BE2C (cell line): Measurements from ENCODE around the gene NAIP. TPM values are rescaled to one million over a fixed set of nuclear protein-coding genes. Genes with fewer than 3 reads are reported as not detected.
"Not testable (repeated sequence)": the region's sequence is repeated elsewhere in the genome, so short reads cannot be mapped to it uniquely, and the experiment has no call there.

Experiments
- DNase-seq: peaks from one replicate; pipeline ENCODE4 v3.0.0-alpha.2; 2020
- H3K27me3 ChIP-seq: fragments of 250-450 bp; sonication (Bioruptor Pico); 2 replicates; pipeline ENCODE4 v1.5.1; 2020; ENCODE audit warnings: mild to moderate bottlenecking
- H3K36me3 ChIP-seq: fragments of 250-450 bp; sonication (Bioruptor Pico); 2 replicates; pipeline ENCODE4 v1.5.1; 2020; ENCODE audit warnings: mild to moderate bottlenecking
- H3K4me1 ChIP-seq: fragments of 250-450 bp; sonication (Bioruptor Pico); 2 replicates; pipeline ENCODE4 v1.5.1; 2020
- H3K4me3 ChIP-seq: 2 replicates; pipeline ENCODE4 v1.5.1; 2011; ENCODE audit warnings: low read depth, low read length
- H3K9me3 ChIP-seq: fragments of 250-450 bp; sonication (Bioruptor Pico); 2 replicates; pipeline ENCODE4 v1.5.1; 2020
- polyA plus RNA-seq: library from polyadenylated mRNA; unstranded; fragments of >200 nt; gene quantifications from one replicate; pipeline ENCODE4 v1.2.1, GENCODE V29; 2012; ENCODE audit warnings: low read depth, missing spikeins; ENCODE audit not compliant: insufficient read length, insufficient read depth
- TF ChIP-seq, protein P1 (sequence below): IDR thresholded peaks from 2 replicates; pipeline ENCODE4 v1.5.1; 2012; ENCODE audit warnings: mild to moderate bottlenecking, low read depth, low read length

Gene NAIP, protein sequence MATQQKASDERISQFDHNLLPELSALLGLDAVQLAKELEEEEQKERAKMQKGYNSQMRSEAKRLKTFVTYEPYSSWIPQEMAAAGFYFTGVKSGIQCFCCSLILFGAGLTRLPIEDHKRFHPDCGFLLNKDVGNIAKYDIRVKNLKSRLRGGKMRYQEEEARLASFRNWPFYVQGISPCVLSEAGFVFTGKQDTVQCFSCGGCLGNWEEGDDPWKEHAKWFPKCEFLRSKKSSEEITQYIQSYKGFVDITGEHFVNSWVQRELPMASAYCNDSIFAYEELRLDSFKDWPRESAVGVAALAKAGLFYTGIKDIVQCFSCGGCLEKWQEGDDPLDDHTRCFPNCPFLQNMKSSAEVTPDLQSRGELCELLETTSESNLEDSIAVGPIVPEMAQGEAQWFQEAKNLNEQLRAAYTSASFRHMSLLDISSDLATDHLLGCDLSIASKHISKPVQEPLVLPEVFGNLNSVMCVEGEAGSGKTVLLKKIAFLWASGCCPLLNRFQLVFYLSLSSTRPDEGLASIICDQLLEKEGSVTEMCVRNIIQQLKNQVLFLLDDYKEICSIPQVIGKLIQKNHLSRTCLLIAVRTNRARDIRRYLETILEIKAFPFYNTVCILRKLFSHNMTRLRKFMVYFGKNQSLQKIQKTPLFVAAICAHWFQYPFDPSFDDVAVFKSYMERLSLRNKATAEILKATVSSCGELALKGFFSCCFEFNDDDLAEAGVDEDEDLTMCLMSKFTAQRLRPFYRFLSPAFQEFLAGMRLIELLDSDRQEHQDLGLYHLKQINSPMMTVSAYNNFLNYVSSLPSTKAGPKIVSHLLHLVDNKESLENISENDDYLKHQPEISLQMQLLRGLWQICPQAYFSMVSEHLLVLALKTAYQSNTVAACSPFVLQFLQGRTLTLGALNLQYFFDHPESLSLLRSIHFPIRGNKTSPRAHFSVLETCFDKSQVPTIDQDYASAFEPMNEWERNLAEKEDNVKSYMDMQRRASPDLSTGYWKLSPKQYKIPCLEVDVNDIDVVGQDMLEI (N-terminal part only)
- 10.4 TPM for polyA plus RNA-seq

DNA sequence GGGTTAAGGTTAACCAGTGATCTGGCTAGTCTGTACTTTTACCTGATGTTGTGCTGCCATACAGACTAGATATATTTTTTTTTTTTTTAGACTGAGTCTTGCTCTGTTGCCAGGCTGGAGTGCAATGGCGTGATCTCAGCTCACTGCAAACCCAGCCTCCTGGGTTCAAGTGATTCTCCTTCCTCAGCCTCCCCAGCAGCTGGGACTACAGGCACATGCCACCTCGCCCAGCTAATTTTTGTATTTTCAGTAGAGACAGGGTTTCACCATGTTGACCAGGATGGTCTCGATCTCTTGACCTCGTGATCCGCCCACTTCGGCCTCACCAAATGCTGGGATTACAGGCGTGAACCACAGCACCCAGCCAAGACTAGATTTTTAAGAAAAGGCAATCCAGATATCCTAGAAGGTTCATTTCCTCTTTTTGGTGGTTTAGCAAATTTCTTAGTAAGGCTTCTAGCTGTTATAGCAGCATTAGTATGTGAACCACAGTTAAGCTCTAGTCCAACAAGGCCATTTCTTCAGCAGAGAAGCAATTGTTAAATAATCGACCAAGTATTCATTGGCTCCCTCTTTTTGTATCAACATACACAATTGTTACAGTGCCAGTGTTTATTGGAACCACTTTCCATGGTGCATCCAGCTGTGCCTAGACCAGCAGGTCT is at the start of gene NAIP:
TSS of gene NAIP (minus strand) at position 51 of the 665 bp plus-strand sequence. CDS start 12,424 bp downstream, outside the sequence.
- not testable (repeated sequence) for H3K36me3 ChIP-seq, H3K4me1 ChIP-seq, H3K27me3 ChIP-seq, H3K4me3 ChIP-seq, H3K9me3 ChIP-seq, DNase-seq

DNA sequence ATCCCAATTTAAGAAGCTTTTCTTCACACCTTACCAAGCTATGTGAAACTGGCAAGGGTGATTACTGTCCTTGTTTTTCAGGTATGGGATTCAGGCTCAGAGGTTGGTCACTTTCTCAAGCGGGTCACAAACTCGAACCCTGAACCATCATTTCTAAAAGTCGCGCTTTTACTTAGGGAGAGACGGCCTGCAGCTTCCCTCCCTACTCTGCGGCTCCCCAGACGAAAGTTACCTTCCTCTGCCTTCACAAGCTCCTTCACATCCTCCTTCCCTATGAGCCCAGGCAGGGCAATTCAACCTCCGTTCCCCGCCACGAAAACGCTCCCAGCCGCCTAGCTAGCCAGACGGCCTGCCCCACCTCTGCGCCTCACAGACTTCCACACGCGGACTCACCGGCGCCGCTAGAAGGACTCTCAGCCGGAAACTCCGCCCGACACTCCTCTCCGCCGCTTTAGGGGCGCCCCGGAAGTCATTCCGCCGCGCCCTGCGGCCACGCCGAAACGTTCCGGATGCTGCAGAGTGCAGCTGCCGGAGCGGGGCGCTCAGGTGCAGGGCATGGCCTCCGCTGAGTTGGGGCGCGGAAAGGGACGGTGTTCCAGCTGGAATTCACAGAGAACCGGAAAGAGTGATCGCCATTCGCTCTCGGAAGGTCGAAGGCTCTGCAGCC is 42.3 kb upstream of the NAIP start, which contains the start of gene GTF2H2:
TSS of gene GTF2H2 (minus strand) at position 415 of the 667 bp plus-strand sequence. CDS start 4,913 bp downstream, outside the sequence.
- DNase-seq, H3K4me3 ChIP-seq, H3K4me1 ChIP-seq, H3K9me3 ChIP-seq, H3K36me3 ChIP-seq, H3K27me3 ChIP-seq: not testable (repeated sequence)

DNA sequence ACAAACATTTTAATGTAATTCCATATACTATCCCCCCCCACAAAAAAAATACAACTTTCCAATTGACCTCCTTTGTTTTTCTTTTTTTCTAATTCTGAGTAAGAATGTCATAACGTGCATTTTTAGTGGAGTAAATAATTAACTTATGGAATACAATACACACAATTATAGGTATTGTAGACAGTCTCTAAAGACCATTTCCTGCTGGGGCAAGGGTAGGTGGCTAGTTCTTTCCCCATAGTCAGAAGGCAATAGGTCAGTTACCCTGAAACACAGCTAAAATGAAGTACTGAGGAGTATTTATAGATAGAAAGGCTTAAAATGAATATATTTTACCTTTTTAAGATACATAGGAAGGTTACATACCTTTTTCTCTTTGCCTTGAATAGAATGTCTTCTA is 36.2 kb upstream of the NAIP start:
- H3K4me1 ChIP-seq, H3K4me3 ChIP-seq, H3K9me3 ChIP-seq, H3K36me3 ChIP-seq, DNase-seq, H3K27me3 ChIP-seq: not testable (repeated sequence)

DNA sequence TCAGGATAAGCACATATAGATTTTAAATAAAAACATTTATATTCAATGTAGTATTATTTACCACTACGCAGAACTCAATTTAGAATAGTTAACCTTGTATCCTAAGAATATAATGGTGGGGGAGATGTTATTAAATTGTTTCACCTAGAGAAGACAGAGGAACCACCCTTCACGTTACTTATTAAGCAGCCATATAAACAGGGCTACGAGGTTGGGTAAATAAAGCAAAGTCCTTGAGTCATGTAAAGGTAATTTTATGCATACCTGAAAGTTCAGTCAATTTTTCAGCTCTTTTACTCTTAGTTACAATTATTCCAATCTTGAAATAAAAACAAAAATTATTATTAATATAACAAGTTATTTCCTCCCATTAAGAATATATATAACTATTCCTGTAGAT is 34.3 kb upstream of the NAIP start:
- not testable (repeated sequence) for H3K27me3 ChIP-seq, H3K4me1 ChIP-seq, H3K9me3 ChIP-seq, DNase-seq, H3K36me3 ChIP-seq, H3K4me3 ChIP-seq

DNA sequence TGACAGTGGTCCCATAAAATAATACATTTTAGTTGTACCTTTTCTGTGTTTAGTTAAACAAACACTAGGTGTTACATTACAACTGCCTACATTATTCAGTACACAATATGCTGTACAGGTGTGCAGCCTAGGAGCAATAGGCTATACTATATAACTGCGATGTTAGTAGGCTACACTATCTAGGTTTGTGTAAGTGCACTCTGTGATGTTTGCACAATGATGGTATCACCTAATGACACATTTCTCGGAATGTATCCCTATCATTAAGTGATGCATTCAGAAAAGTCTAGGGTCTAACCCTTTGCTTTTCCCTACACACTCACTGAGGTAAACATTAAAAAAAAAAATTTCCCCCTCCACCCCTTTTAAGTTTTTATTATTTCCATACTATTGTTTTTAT is 19.7 kb upstream of the NAIP start:
- H3K4me1 ChIP-seq, H3K27me3 ChIP-seq, H3K4me3 ChIP-seq, DNase-seq, H3K36me3 ChIP-seq, H3K9me3 ChIP-seq: not testable (repeated sequence)

DNA sequence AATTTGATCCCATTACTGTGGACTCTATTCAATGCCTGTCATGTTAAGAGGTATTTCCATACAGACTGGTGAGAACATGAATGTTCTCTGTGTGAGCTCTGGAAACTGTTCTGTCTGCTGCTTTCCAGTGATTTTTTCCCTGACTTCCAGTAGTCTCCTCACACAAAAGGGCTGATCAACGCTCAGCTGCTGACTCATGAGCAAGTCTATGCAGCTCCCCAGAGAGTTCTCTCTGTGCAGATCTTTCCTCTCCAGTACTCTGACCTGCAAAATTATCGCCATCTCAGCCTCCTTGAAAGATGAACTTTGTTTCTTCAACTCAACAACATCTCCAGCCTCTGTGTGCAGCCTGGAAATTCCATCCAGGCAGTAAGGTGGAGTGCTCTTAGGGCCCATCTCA is 19.0 kb upstream of the NAIP start:
- H3K27me3 ChIP-seq, H3K4me1 ChIP-seq, H3K4me3 ChIP-seq, H3K9me3 ChIP-seq, DNase-seq, H3K36me3 ChIP-seq: not testable (repeated sequence)

DNA sequence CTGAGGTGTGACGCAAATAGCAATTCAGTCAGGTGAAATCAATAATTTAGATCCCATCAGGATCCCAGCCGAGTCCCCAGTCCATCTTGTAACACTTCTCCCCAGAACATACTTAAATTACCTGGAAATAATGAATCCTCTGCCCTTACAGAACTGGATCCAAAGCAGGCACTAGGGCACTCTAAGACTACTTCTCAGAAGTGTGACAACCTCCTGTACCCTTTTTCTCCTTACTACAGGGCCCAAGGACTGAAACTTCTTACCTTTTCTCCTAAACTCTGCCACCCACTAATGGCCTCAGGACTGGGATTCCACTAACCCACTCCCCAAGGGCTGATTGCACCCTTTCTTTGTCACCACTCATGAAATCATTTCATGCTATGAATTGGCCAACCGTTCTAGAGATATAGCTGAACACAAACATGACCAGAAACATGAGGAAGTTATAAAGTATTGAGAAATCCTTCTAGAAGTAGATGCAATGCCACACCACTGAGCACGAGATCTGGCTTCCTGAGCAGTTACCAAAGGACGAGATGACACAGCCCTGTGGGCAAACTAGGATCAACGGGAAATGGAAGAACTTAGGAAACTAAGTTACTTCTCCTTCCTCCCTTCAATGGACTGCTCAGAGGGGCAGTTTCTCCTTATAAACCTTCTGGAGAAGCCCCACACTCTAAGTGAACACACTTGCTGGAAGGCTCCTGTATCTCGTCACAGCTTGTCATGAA is 6.1 kb upstream of the NAIP start:
- not testable (repeated sequence) for H3K4me3 ChIP-seq, H3K4me1 ChIP-seq, H3K9me3 ChIP-seq, H3K36me3 ChIP-seq, DNase-seq, H3K27me3 ChIP-seq

DNA sequence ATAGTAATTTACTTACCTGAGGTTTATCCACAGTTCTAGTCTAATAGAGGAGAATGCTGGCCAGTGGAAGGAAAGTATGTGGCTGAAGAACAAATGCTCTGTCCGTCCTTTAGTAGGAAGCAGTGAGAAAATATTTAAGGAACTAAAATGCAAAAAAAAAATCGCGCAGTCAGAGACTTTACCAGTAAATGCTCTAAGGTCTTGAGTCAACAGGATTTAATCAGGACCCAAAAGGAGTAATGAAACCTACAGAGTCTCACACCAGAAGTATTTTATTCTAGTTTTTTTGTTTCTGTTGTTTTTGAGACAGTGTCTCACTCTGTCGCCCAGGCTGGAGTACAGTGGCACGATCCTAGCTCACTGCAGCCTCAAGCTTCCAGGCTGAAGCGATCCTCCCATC is 4.5 kb downstream of the NAIP start:
- not testable (repeated sequence) for H3K36me3 ChIP-seq, DNase-seq, H3K27me3 ChIP-seq, H3K9me3 ChIP-seq, H3K4me3 ChIP-seq, H3K4me1 ChIP-seq

DNA sequence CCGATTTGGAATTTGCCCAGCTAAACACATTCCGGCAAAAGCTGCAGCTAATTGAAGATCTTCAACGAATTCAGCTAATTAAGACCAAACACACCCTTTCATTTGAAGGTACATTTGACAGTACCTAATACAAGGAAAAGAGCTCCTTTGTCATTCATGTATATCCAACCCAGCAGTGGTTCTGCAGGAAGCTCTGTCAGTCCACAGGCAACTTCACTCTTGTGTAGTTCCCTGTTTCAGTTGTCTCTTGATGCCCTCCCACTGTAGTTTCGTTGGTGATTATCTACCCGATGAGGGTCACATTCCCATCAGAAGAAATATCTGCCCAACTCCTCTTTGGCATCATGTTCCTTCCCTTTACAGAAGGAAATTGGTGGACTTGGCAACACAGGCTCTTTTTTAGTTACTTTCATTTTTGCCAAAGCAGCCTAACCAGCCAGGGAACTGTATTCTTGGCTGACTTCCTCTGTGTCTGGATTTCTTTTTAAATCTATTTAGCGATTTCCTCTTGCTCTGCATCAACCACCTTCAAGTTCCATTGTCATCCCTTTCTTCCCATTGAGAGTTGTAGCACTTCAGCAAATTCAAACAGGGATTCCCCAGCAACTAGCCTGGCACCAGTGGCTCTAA is 6.6 kb downstream of the NAIP start:
- H3K36me3 ChIP-seq, DNase-seq, H3K4me3 ChIP-seq, H3K9me3 ChIP-seq, H3K4me1 ChIP-seq, H3K27me3 ChIP-seq: not testable (repeated sequence)

DNA sequence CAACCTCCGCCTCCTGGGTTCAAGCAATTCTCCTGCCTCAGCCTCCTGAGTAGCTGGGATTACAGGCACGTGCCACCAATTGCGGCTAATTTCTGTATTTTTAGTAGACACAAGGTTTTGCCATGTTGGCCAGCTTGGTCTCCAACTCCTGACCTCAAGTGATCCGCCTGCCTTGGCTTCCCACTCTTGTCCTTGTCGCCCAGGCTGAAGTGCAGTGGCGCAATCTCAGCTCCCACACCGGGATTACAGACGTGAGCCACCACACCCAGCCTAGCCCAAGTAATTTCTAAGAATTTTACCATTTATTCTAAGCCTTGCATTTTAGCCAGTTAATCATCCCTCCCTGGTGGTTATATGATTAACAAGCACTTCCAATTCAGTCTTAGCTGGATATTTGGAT is 11.0 kb downstream of the NAIP start:
- no peaks in the 10 kb centered on the region for H3K4me1 ChIP-seq
- H3K4me3 ChIP-seq: no peak overlapping the region
- no peaks in the 10 kb centered on the region for H3K36me3 ChIP-seq
- H3K27me3 ChIP-seq: no peaks in the 10 kb centered on the region
- H3K9me3 ChIP-seq: no peaks in the 10 kb centered on the region
- TF ChIP-seq, protein P1, sequence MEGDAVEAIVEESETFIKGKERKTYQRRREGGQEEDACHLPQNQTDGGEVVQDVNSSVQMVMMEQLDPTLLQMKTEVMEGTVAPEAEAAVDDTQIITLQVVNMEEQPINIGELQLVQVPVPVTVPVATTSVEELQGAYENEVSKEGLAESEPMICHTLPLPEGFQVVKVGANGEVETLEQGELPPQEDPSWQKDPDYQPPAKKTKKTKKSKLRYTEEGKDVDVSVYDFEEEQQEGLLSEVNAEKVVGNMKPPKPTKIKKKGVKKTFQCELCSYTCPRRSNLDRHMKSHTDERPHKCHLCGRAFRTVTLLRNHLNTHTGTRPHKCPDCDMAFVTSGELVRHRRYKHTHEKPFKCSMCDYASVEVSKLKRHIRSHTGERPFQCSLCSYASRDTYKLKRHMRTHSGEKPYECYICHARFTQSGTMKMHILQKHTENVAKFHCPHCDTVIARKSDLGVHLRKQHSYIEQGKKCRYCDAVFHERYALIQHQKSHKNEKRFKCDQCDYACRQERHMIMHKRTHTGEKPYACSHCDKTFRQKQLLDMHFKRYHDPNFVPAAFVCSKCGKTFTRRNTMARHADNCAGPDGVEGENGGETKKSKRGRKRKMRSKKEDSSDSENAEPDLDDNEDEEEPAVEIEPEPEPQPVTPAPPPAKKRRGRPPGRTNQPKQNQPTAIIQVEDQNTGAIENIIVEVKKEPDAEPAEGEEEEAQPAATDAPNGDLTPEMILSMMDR: no peak
- no peak for DNase-seq
